ENCODE data around the gene GRAMD4. TPM values are rescaled to one million over a fixed set of nuclear protein-coding genes. Genes with fewer than 3 reads are reported as not detected.

GRAMD4 gene
- total and polyA plus RNA-seq, 2 experiments from 2014 or later: 2.9 to 10.6 TPM

- no peaks in the 10 kb centered on the region for H3K4me1 ChIP-seq (ENCODE audit: insufficient read depth)
- in situ Hi-C loops (cut with MboI): no loop called here
- H3K4me3 ChIP-seq: no peak overlapping the region
- TF ChIP-seq EZH2phosphoT487 (IDR thresholded peaks at IDR 0.05; ENCODE audit: insufficient read depth, low read depth): no peak
- H3K4me2 ChIP-seq (ENCODE audit: unreplicated experiment): no peak overlapping the region
- no peaks in the 10 kb centered on the region for H3K27me3 ChIP-seq (replicated peaks; ENCODE audit: insufficient read depth)
- no peaks in the 10 kb centered on the region for H4K20me1 ChIP-seq (ENCODE audit: insufficient read depth)
- no peaks in the 10 kb centered on the region for H3K9me3 ChIP-seq (ENCODE audit: low read depth)
- H3K9me2 ChIP-seq (ENCODE audit: insufficient read depth): no peaks in the 10 kb centered on the region
- no peak for DNase-seq
- WGBS, 2 experiments (ENCODE audit: low coverage in 1 of 2, low lambda C conversion rate in 2 of 2, missing lambda C conversion rate in 2 of 2): 88 to 91% methylated on average over 17 to 24 of the region's 25 CpGs
- peaks cover 2% of the 10 kb centered on the region; the same call in 1 of the 2 replicates for H3K36me3 ChIP-seq (ENCODE audit: low read depth)
- H3K79me2 ChIP-seq (ENCODE audit: insufficient read depth): no peaks in the 10 kb centered on the region
- no peak overlapping the region for H3K9ac ChIP-seq
- H3K27ac ChIP-seq: no peak overlapping the region
- no peaks in the 10 kb centered on the region for H3F3A ChIP-seq (ENCODE audit: insufficient read depth)
- no peak overlapping the region for H2AFZ ChIP-seq
Measured at GRCh38 chr22:46695346-46696228, 75.4 kb downstream of the GRAMD4 start.

- no peak for DNase-seq
- H3K9me2 ChIP-seq (ENCODE audit: insufficient read depth): no peaks in the 10 kb centered on the region
- no peaks in the 10 kb centered on the region for H3F3A ChIP-seq (ENCODE audit: insufficient read depth)
- WGBS, 2 experiments (ENCODE audit: low coverage in 1 of 2, low lambda C conversion rate in 2 of 2, missing lambda C conversion rate in 2 of 2): 96 to 98% methylated on average over 11 of the region's 11 CpGs
- H3K9ac ChIP-seq: no peak overlapping the region
- H3K79me2 ChIP-seq (ENCODE audit: insufficient read depth): no peaks in the 10 kb centered on the region
- no peaks in the 10 kb centered on the region; the same call in 1 of the 2 replicates for H3K36me3 ChIP-seq (ENCODE audit: low read depth)
- no peaks in the 10 kb centered on the region for H3K27me3 ChIP-seq (replicated peaks; ENCODE audit: insufficient read depth)
- no peak overlapping the region for H3K4me2 ChIP-seq (ENCODE audit: unreplicated experiment)
- TF ChIP-seq EZH2phosphoT487 (IDR thresholded peaks at IDR 0.05; ENCODE audit: insufficient read depth, low read depth): no peak
- TF ChIP-seq EZH2 (IDR thresholded peaks at IDR 0.05; ENCODE audit: insufficient read depth, poor library complexity, severe bottlenecking): no peak
- H3K4me1 ChIP-seq (ENCODE audit: insufficient read depth): no peaks in the 10 kb centered on the region
- no peak overlapping the region for H3K4me3 ChIP-seq
- in situ Hi-C loops (cut with MboI): no loop called here
- H3K9me3 ChIP-seq (ENCODE audit: low read depth): no peaks in the 10 kb centered on the region
- H4K20me1 ChIP-seq (ENCODE audit: insufficient read depth): no peaks in the 10 kb centered on the region
- H3K27ac ChIP-seq: no peak overlapping the region
- H2AFZ ChIP-seq: no peak overlapping the region
Measured at GRCh38 chr22:46696229-46696518, 76.0 kb downstream of the GRAMD4 start.

DNA sequence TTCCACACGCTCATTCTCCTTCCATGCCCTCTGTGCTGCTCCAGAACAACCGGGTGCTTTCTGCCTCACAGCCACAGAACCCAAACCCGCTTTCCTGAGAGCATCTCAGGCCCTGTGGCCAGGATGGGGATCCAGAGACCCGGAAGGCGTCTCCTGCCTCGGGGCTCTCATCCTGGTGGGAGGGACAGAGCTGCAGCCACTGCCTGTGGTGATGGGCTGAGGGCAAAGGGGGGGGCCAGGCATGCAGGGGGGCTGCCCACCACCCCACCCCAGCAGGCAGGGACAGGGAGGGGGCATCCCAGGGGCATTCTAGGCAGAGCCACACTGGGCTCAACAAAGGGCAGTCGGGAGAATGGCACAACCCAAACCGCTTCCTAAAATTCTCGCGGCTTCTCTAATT lies 76.4 kb downstream of the GRAMD4 start:
- H2AFZ ChIP-seq: no peak overlapping the region
- H3K9ac ChIP-seq: no peak overlapping the region
- H3K4me1 ChIP-seq (ENCODE audit: insufficient read depth): no peaks in the 10 kb centered on the region
- WGBS, 2 experiments (ENCODE audit: low coverage in 1 of 2, low lambda C conversion rate in 2 of 2, missing lambda C conversion rate in 2 of 2): 95 to 98% methylated on average over 10 of the region's 10 CpGs
- H3K9me2 ChIP-seq (ENCODE audit: insufficient read depth): no peaks in the 10 kb centered on the region
- no peak overlapping the region for H3K27ac ChIP-seq
- no peaks in the 10 kb centered on the region for H3F3A ChIP-seq (ENCODE audit: insufficient read depth)
- no peak overlapping the region for H3K4me2 ChIP-seq (ENCODE audit: unreplicated experiment)
- no peaks in the 10 kb centered on the region for H4K20me1 ChIP-seq (ENCODE audit: insufficient read depth)
- no peaks in the 10 kb centered on the region for H3K9me3 ChIP-seq (ENCODE audit: low read depth)
- H3K27me3 ChIP-seq (replicated peaks; ENCODE audit: insufficient read depth): no peaks in the 10 kb centered on the region
- H3K36me3 ChIP-seq (ENCODE audit: low read depth): no peaks in the 10 kb centered on the region; the same call in 1 of the 2 replicates
- no peak for DNase-seq
- TF ChIP-seq EZH2phosphoT487 (IDR thresholded peaks at IDR 0.05; ENCODE audit: insufficient read depth, low read depth) (no peak), EZH2 (IDR thresholded peaks at IDR 0.05; ENCODE audit: insufficient read depth, poor library complexity, severe bottlenecking) (no peak)
- H3K79me2 ChIP-seq (ENCODE audit: insufficient read depth): no peaks in the 10 kb centered on the region
- no peak overlapping the region for H3K4me3 ChIP-seq
- in situ Hi-C loops (cut with MboI): no loop called here

DNA sequence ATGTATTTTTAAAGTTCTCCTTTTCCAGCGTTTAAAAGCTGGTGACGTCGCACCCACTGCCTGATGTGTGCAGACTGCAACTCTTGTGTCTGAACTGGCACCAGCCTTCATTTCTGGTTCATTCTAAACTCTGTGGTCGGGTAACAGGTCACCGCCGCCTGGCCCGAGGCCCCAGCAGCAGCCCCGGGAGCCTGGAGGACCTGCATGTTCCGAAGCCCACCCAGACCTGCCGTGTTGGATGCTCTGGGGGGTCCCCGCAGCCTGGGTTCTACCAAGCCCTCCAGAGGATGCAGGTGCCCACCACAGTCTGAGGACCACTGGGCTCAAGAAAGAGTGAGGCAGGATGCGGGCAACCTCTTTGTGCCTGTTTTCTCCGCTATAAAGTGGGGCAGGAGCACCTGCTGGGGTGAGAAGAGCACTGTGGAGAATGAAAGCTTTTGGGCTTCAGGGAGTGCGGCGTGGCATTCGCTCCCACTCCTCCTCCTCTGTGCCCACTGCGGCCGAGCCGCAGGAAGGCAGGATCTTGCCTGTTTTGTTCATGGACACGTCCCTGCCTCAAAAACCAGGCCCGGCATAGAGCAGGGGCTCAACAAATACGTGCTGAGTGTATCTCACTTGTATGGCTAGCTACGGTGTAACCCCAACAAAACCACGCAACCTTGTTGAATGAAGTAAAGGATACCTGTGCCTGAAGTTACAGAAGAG lies 77.8 kb downstream of the GRAMD4 start:
- TF ChIP-seq EZH2 (IDR thresholded peaks at IDR 0.05; ENCODE audit: insufficient read depth, poor library complexity, severe bottlenecking) (no peak), EZH2phosphoT487 (IDR thresholded peaks at IDR 0.05; ENCODE audit: insufficient read depth, low read depth) (no peak)
- Histone ChIP-seq H3K4me1 (ENCODE audit: insufficient read depth) (no peaks in the 10 kb centered on the region), H3K27ac (no peak overlapping the region), H3K79me2 (ENCODE audit: insufficient read depth) (no peaks in the 10 kb centered on the region), H2AFZ (no peak overlapping the region), H3K4me2 (ENCODE audit: unreplicated experiment) (no peak overlapping the region), H3K36me3 (ENCODE audit: low read depth) (no peaks in the 10 kb centered on the region; the same call in 1 of the 2 replicates), H3K9me2 (ENCODE audit: insufficient read depth) (no peaks in the 10 kb centered on the region), H3K4me3 (no peak overlapping the region), H3K27me3 (replicated peaks; ENCODE audit: insufficient read depth) (no peaks in the 10 kb centered on the region), H3F3A (ENCODE audit: insufficient read depth) (no peaks in the 10 kb centered on the region), H3K9me3 (ENCODE audit: low read depth) (no peaks in the 10 kb centered on the region), H3K9ac (no peak overlapping the region), H4K20me1 (ENCODE audit: insufficient read depth) (no peaks in the 10 kb centered on the region)
- in situ Hi-C loops (cut with MboI): no loop called here
- 95 to 97% methylated on average over 24 of the region's 24 CpGs for WGBS, 2 experiments (ENCODE audit: low coverage in 1 of 2, low lambda C conversion rate in 2 of 2, missing lambda C conversion rate in 2 of 2)
- DNase-seq: no peak
